Stimulated activated CD8-positive, alpha-beta memory T cell treated with anti-CD3 and anti-CD28 coated beads, Interleukin-15, amount 100 ng/mL, for 1 hour (primary cell): ENCODE data around the gene DQX1.
A peak's percentile ranks its signal among the peaks of the same experiment; 100 is the strongest.

Experiments used
- DNase-seq: peaks from one replicate; pipeline ENCODE4 v3.0.0-alpha.2; 2020; ENCODE audit warnings: low read depth

DQX1 gene

GRCh38 chr2:74511104-74511989 lies 14.7 kb downstream of the DQX1 start:
- no peak for DNase-seq

GRCh38 chr2:74510272-74510671 lies 15.8 kb downstream of the DQX1 start:
- no peak for DNase-seq

- DNase-seq: no peak
These were observed 18.0 kb downstream of the DQX1 start for GRCh38 chr2:74507926-74508520.

- DNase-seq: peak; percentile 99
These were observed 18.7 kb downstream of the DQX1 start, which contains the start of gene PCGF1 for GRCh38 chr2:74507145-74507925. Gene PCGF1, minus strand, starts transcription at chr2:74507695. Its CDS starts 27 bp downstream, at chr2:74507668.

- no peak for DNase-seq
These were observed 20.4 kb downstream of the DQX1 start for GRCh38 chr2:74505448-74506246.

GRCh38 chr2:74504591-74504990 lies 21.4 kb downstream of the DQX1 start:
- DNase-seq: no peak

- DNase-seq: no peak
These were observed 22.2 kb downstream of the DQX1 start for GRCh38 chr2:74503506-74504475.

- DNase-seq: no peak
These were observed 23.1 kb downstream of the DQX1 start for GRCh38 chr2:74502720-74503505.

- no peak for DNase-seq
These were observed 23.8 kb downstream of the DQX1 start for GRCh38 chr2:74502147-74502719.

- DNase-seq: no peak
These were observed 24.5 kb downstream of the DQX1 start for GRCh38 chr2:74501335-74502071.

- DNase-seq: no peak
These were observed 25.5 kb downstream of the DQX1 start for GRCh38 chr2:74500578-74500946.

GRCh38 chr2:74499940-74500577 lies 26.0 kb downstream of the DQX1 start:
- no peak for DNase-seq

- DNase-seq: no peak
These were observed 26.6 kb downstream of the DQX1 start, which contains the start of gene LBX2 for GRCh38 chr2:74499267-74499939. Gene LBX2, minus strand, starts transcription at chr2:74499603. Its CDS starts 66 bp downstream, at chr2:74499537.

GRCh38 chr2:74498500-74499266 lies 27.3 kb downstream of the DQX1 start:
- DNase-seq: no peak

- DNase-seq: no peak
These were observed 28.1 kb downstream of the DQX1 start for GRCh38 chr2:74497777-74498499.
